IPS DF 6.9 (cell line): ENCODE results near the gene DLST.

Experiments used
- DNase-seq: peaks from one replicate; pipeline ENCODE4 v3.0.0-alpha.2; 2013; ENCODE audit warnings: low read depth, low spot score
- H3K27ac ChIP-seq: one replicate; pipeline ENCODE4 v1.5.1; 2013; ENCODE audit warnings: low read length, control low read depth
- H3K27me3 ChIP-seq: 2 replicates; pipeline ENCODE4 v1.6.1; 2013; ENCODE audit warnings: mild to moderate bottlenecking, low read length; ENCODE audit not compliant: control insufficient read depth, insufficient read depth
- H3K36me3 ChIP-seq: 2 replicates; pipeline ENCODE4 v1.6.1; 2013; ENCODE audit warnings: low read length; ENCODE audit not compliant: control insufficient read depth, insufficient read depth
- H3K4me1 ChIP-seq: 2 replicates; pipeline ENCODE4 v1.6.1; 2013; ENCODE audit warnings: low read length; ENCODE audit not compliant: control insufficient read depth, insufficient read depth
- H3K4me3 ChIP-seq: 2 replicates; pipeline ENCODE4 v1.5.1; 2013; ENCODE audit warnings: mild to moderate bottlenecking, low read length
- H3K9me3 ChIP-seq: 2 replicates; pipeline ENCODE4 v1.6.1; 2013; ENCODE audit warnings: low read length, inconsistent platforms; ENCODE audit not compliant: control insufficient read depth, insufficient read depth
- WGBS: extraction: QIAGEN DNeasy Blood & Tissue Kit; methylation state at CpG from one replicate; pipeline ENCODE4 v1.1.7; 2013; ENCODE audit warnings: mixed read lengths, missing lambda C conversion rate; ENCODE audit not compliant: insufficient read length, insufficient coverage; 5-methylcytosine and 5-hydroxymethylcytosine counted together

The DLST gene

GRCh38 chr14:74875941-74876913 lies 5.5 kb upstream of the DLST start, which contains the start of gene PROX2:
PROX2 (minus strand) TSS chr14:74876145; CDS start chr14:74863834, 12,311 bp downstream.
- no peak for DNase-seq
- H3K4me1 ChIP-seq, result no peaks in the 10 kb centered on the region
- H3K36me3 ChIP-seq, result no peaks in the 10 kb centered on the region
- H3K9me3 ChIP-seq, result no peaks in the 10 kb centered on the region
- no CpG with 5 or more reads among the region's 13 CpGs for WGBS
- H3K27ac ChIP-seq, result no peak within 1 kb of the TSS
- H3K27me3 ChIP-seq, result no peaks in the 10 kb centered on the region
- no peak within 1 kb of the TSS for H3K4me3 ChIP-seq

GRCh38 chr14:74879427-74880182 lies 2.1 kb upstream of the DLST start:
- Histone ChIP-seq H3K27ac (no peak overlapping the region), H3K4me3 (no peak overlapping the region), H3K9me3 (no peaks in the 10 kb centered on the region), H3K27me3 (no peaks in the 10 kb centered on the region), H3K4me1 (peaks cover 3% of the 10 kb centered on the region; the same call in 1 of the 2 replicates), H3K36me3 (no peaks in the 10 kb centered on the region)
- WGBS, result no CpG with 5 or more reads among the region's 3 CpGs
- no peak for DNase-seq

- Histone ChIP-seq H3K27ac (no peak overlapping the region), H3K27me3 (no peaks in the 10 kb centered on the region), H3K4me3 (peak overlapping the region; percentile 94), H3K9me3 (no peaks in the 10 kb centered on the region), H3K4me1 (peaks cover 10% of the 10 kb centered on the region; the same call in 1 of the 2 replicates), H3K36me3 (no peaks in the 10 kb centered on the region)
- DNase-seq, result no peak
- WGBS, result no CpG with 5 or more reads among the region's 49 CpGs
Observed at GRCh38 chr14:74882103-74882920, 596 bp downstream of the DLST start.

GRCh38 chr14:74886001-74886400 lies 4.3 kb downstream of the DLST start:
- Histone ChIP-seq H3K27ac (peak overlapping the region; percentile 25), H3K4me1 (peaks cover 10% of the 10 kb centered on the region; the same call in 1 of the 2 replicates), H3K27me3 (no peaks in the 10 kb centered on the region), H3K36me3 (peaks cover 10% of the 10 kb centered on the region), H3K9me3 (no peaks in the 10 kb centered on the region), H3K4me3 (no peak overlapping the region)
- no CpG with 5 or more reads among the region's 3 CpGs for WGBS
- peak; percentile 48 for DNase-seq

GRCh38 chr14:74888164-74889158 lies 6.7 kb downstream of the DLST start:
- no peaks in the 10 kb centered on the region for H3K27me3 ChIP-seq
- peaks cover 24% of the 10 kb centered on the region for H3K36me3 ChIP-seq
- peaks cover 10% of the 10 kb centered on the region; the same call in 1 of the 2 replicates for H3K4me1 ChIP-seq
- no peaks in the 10 kb centered on the region for H3K9me3 ChIP-seq
- 100% methylated on average over 1 of the region's 12 CpGs for WGBS
- DNase-seq, result no peak
- no peak overlapping the region for H3K27ac ChIP-seq
- no peak overlapping the region for H3K4me3 ChIP-seq

- WGBS, result no CpG with 5 or more reads among the region's 6 CpGs
- Histone ChIP-seq H3K4me1 (peaks cover 6% of the 10 kb centered on the region; the same call in 1 of the 2 replicates), H3K27me3 (no peaks in the 10 kb centered on the region), H3K9me3 (no peaks in the 10 kb centered on the region), H3K4me3 (no peak overlapping the region), H3K36me3 (peaks cover 36% of the 10 kb centered on the region), H3K27ac (no peak overlapping the region)
- DNase-seq, result no peak
Observed at GRCh38 chr14:74890262-74890661, 8.5 kb downstream of the DLST start.

- no peak for DNase-seq
- no peaks in the 10 kb centered on the region for H3K27me3 ChIP-seq
- H3K9me3 ChIP-seq, result no peaks in the 10 kb centered on the region
- WGBS, result no CpG with 5 or more reads among the region's 6 CpGs
- peaks cover 41% of the 10 kb centered on the region for H3K36me3 ChIP-seq
- no peaks in the 10 kb centered on the region; the same call in 1 of the 2 replicates for H3K4me1 ChIP-seq
- H3K4me3 ChIP-seq, result no peak overlapping the region
- no peak overlapping the region for H3K27ac ChIP-seq
Observed at GRCh38 chr14:74891870-74892269, 10.2 kb downstream of the DLST start.

- WGBS, result no CpG with 5 or more reads among the region's 5 CpGs
- Histone ChIP-seq H3K9me3 (no peaks in the 10 kb centered on the region), H3K4me3 (no peak overlapping the region), H3K36me3 (peaks cover 44% of the 10 kb centered on the region), H3K27ac (no peak overlapping the region), H3K27me3 (no peaks in the 10 kb centered on the region), H3K4me1 (no peaks in the 10 kb centered on the region; the same call in 1 of the 2 replicates)
- DNase-seq, result no peak
Observed at GRCh38 chr14:74892745-74893144, 11.0 kb downstream of the DLST start.

GRCh38 chr14:74893614-74894091 lies 11.9 kb downstream of the DLST start:
- H3K27me3 ChIP-seq, result no peaks in the 10 kb centered on the region
- peaks cover 51% of the 10 kb centered on the region for H3K36me3 ChIP-seq
- H3K9me3 ChIP-seq, result no peaks in the 10 kb centered on the region
- H3K4me1 ChIP-seq, result no peaks in the 10 kb centered on the region; the same call in 1 of the 2 replicates
- WGBS, result no CpG with 5 or more reads among the region's 4 CpGs
- H3K4me3 ChIP-seq, result no peak overlapping the region
- no peak overlapping the region for H3K27ac ChIP-seq
- DNase-seq, result no peak
